ENCODE results near the gene CDC14B.
A peak's percentile ranks its signal among the peaks of the same experiment; 100 is the strongest.

The CDC14B gene

GRCh38 chr9:96460470-96460869 lies 159.2 kb downstream of the CDC14B start:
- Mint-ChIP-seq H3K36me3 (peaks cover 9% of the 10 kb centered on the region), H3K27me3 (no peaks in the 10 kb centered on the region), H3K4me1 (ENCODE audit: low read depth) (peaks cover 4% of the 10 kb centered on the region), H3K4me3 (no peak overlapping the region), H3K9me3 (ENCODE audit: low read depth) (no peaks in the 10 kb centered on the region), H3K27ac (no peak overlapping the region)

GRCh38 chr9:96459268-96460007 lies 160.2 kb downstream of the CDC14B start:
- H3K27ac Mint-ChIP-seq, result no peak overlapping the region
- no peaks in the 10 kb centered on the region for H3K27me3 Mint-ChIP-seq
- H3K4me1 Mint-ChIP-seq (ENCODE audit: low read depth), result peaks cover 4% of the 10 kb centered on the region
- H3K36me3 Mint-ChIP-seq, result peaks cover 8% of the 10 kb centered on the region
- H3K9me3 Mint-ChIP-seq (ENCODE audit: low read depth), result no peaks in the 10 kb centered on the region
- H3K4me3 Mint-ChIP-seq, result no peak overlapping the region

GRCh38 chr9:96458226-96458625 lies 161.4 kb downstream of the CDC14B start:
- no peaks in the 10 kb centered on the region for H3K9me3 Mint-ChIP-seq (ENCODE audit: low read depth)
- H3K27ac Mint-ChIP-seq, result no peak overlapping the region
- H3K27me3 Mint-ChIP-seq, result no peaks in the 10 kb centered on the region
- H3K4me3 Mint-ChIP-seq, result no peak overlapping the region
- H3K4me1 Mint-ChIP-seq (ENCODE audit: low read depth), result peaks cover 11% of the 10 kb centered on the region
- H3K36me3 Mint-ChIP-seq, result peaks cover 8% of the 10 kb centered on the region

- Mint-ChIP-seq H3K27me3 (no peaks in the 10 kb centered on the region), H3K27ac (no peak overlapping the region), H3K4me3 (no peak overlapping the region), H3K9me3 (ENCODE audit: low read depth) (no peaks in the 10 kb centered on the region), H3K4me1 (ENCODE audit: low read depth) (peaks cover 15% of the 10 kb centered on the region), H3K36me3 (peaks cover 8% of the 10 kb centered on the region)
Observed at GRCh38 chr9:96457266-96457665, 162.4 kb downstream of the CDC14B start.

GRCh38 chr9:96453625-96454024 lies 166.0 kb downstream of the CDC14B start:
- Mint-ChIP-seq H3K27me3 (no peaks in the 10 kb centered on the region), H3K9me3 (ENCODE audit: low read depth) (no peaks in the 10 kb centered on the region), H3K4me1 (ENCODE audit: low read depth) (peaks cover 28% of the 10 kb centered on the region), H3K4me3 (no peak overlapping the region), H3K27ac (peak overlapping the region; percentile 0), H3K36me3 (peaks cover 2% of the 10 kb centered on the region)

- Mint-ChIP-seq H3K4me1 (ENCODE audit: low read depth) (peaks cover 28% of the 10 kb centered on the region), H3K9me3 (ENCODE audit: low read depth) (no peaks in the 10 kb centered on the region), H3K27me3 (no peaks in the 10 kb centered on the region), H3K36me3 (no peaks in the 10 kb centered on the region), H3K27ac (peak overlapping the region; percentile 81), H3K4me3 (peak overlapping the region; percentile 94)
Observed at GRCh38 chr9:96450613-96451528, 168.8 kb downstream of the CDC14B start.

Data from activated naive CD8-positive, alpha-beta T cell (primary cell).